ENCODE measurements around the gene DOK7.

DNA sequence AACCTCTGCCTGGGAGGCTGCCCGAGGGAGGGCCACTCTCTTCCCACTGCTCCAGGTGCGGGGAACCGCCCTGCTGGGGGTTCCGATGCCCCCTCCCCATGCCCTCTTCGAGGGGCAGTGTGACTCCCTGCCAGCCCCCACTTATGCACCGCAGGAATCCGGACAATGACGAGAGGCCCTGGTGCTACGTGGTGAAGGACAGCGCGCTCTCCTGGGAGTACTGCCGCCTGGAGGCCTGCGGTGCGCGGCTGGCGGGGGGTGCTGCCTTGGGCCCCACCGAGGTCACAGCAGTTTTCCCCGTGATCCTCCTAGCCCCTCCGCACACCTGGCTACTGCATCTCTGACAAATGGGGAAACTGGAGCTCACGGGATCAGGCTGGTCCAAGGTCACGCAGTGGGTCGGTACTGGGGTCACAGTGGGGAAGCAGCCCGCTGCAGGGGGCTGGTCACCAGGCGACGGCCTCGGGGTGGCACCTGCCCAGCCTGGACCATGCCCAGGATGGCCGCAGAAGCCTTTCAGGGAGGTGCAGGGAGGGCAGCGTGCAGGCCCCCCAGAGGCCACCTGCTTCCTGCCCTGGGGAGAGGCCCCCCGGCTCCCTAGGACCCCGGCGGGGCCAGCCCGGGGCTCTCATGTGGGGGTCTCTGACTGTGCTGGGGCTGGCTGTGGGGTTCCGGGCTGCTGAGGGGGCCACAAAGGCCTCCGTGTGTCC, 17.8 kb upstream of the DOK7 start:
- TF ChIP-seq, protein P1, sequence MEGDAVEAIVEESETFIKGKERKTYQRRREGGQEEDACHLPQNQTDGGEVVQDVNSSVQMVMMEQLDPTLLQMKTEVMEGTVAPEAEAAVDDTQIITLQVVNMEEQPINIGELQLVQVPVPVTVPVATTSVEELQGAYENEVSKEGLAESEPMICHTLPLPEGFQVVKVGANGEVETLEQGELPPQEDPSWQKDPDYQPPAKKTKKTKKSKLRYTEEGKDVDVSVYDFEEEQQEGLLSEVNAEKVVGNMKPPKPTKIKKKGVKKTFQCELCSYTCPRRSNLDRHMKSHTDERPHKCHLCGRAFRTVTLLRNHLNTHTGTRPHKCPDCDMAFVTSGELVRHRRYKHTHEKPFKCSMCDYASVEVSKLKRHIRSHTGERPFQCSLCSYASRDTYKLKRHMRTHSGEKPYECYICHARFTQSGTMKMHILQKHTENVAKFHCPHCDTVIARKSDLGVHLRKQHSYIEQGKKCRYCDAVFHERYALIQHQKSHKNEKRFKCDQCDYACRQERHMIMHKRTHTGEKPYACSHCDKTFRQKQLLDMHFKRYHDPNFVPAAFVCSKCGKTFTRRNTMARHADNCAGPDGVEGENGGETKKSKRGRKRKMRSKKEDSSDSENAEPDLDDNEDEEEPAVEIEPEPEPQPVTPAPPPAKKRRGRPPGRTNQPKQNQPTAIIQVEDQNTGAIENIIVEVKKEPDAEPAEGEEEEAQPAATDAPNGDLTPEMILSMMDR (IDR thresholded peaks at IDR 0.05; ENCODE audit: extremely low read depth in 1 of 2, insufficient read depth in 1 of 2, low read depth in 1 of 2, low read length in 2 of 2), result no peak
- TF ChIP-seq FOS (IDR thresholded peaks at IDR 0.05; ENCODE audit: borderline replicate concordance, insufficient read depth, low read length) (no peak), POLR2A (IDR thresholded peaks at IDR 0.05; ENCODE audit: low read depth, low read length) (no peak), POLR2AphosphoS5 (IDR thresholded peaks at IDR 0.05; ENCODE audit: insufficient read depth, low read depth, low read length) (no peak), MAX (IDR thresholded peaks at IDR 0.05; ENCODE audit: insufficient read depth, insufficient read length) (no peak)

Data from endothelial cell of umbilical vein (primary cell).